DOHH2 (cell line): ENCODE results near the gene INTS7.
"Not testable (repeated sequence)": the region's sequence is repeated elsewhere in the genome, so short reads cannot be mapped to it uniquely, and the experiment has no call there.

ENCODE experiments used
- H3F3A ChIP-seq: fragments of 200-600 bp; sonication (generic), shearing (Covaris generic); 2 replicates; pipeline ENCODE4 v1.6.0; 2016; ENCODE audit warnings: antibody characterized with exemption, mild to moderate bottlenecking; ENCODE audit not compliant: control insufficient read depth, insufficient read depth
- H3K27ac ChIP-seq: fragments of 200-600 bp; sonication (generic); 2 replicates; pipeline ENCODE4 v1.5.1; 2014; ENCODE audit warnings: low read depth, mild to moderate bottlenecking, low read length, moderate library complexity
- H3K27me3 ChIP-seq: fragments of 200-600 bp; sonication (generic); 2 replicates; pipeline ENCODE4 v1.6.1; 2014; ENCODE audit warnings: mild to moderate bottlenecking, low read length, mixed read lengths; ENCODE audit not compliant: control insufficient read depth
- H3K36me3 ChIP-seq: fragments of 200-600 bp; sonication (generic); 2 replicates; pipeline ENCODE4 v1.6.1; 2014; ENCODE audit warnings: mild to moderate bottlenecking, low read length, moderate library complexity, mixed read lengths; ENCODE audit not compliant: control insufficient read depth
- H3K4me1 ChIP-seq: fragments of 200-600 bp; sonication (generic); 2 replicates; pipeline ENCODE4 v1.6.1; 2014; ENCODE audit warnings: mild to moderate bottlenecking, low read length, mixed read lengths; ENCODE audit not compliant: control insufficient read depth
- H3K4me2 ChIP-seq: fragments of 200-600 bp; sonication (generic); 2 replicates; pipeline ENCODE4 v1.6.0; 2014; ENCODE audit warnings: mild to moderate bottlenecking, low read length, moderate library complexity
- H3K4me3 ChIP-seq: fragments of 200-600 bp; sonication (generic); 2 replicates; pipeline ENCODE4 v1.5.1; 2014; ENCODE audit warnings: mild to moderate bottlenecking, low read length, mixed read lengths
- H3K79me2 ChIP-seq: fragments of 200-600 bp; sonication (generic); 2 replicates; pipeline ENCODE4 v1.6.1; 2014; ENCODE audit warnings: mild to moderate bottlenecking, low read length, mixed read lengths; ENCODE audit not compliant: control insufficient read depth
- H3K9me2 ChIP-seq: fragments of 200-600 bp; sonication (generic); replicated peaks from 2 replicates; pipeline ENCODE4 v1.6.1; 2014; ENCODE audit warnings: mild to moderate bottlenecking, low read length, mixed read lengths; ENCODE audit not compliant: control insufficient read depth
- H3K9me3 ChIP-seq: fragments of 200-600 bp; sonication (generic); 2 replicates; pipeline ENCODE4 v1.6.1; 2014; ENCODE audit warnings: antibody characterized with exemption, low read length, mixed read lengths; ENCODE audit not compliant: control insufficient read depth, insufficient read depth
- H4K20me1 ChIP-seq: fragments of 200-600 bp; sonication (generic); 2 replicates; pipeline ENCODE4 v1.6.0; 2014; ENCODE audit warnings: low read depth, mild to moderate bottlenecking, antibody characterized with exemption, low read length, moderate library complexity; ENCODE audit not compliant: control insufficient read depth, insufficient read depth
- CTCF ChIP-seq: fragments of 200-600 bp; sonication (generic); IDR thresholded peaks from one replicate; pipeline ENCODE4 v1.5.1; 2014; ENCODE audit warnings: antibody characterized with exemption, mild to moderate bottlenecking, low read depth, low read length; ENCODE audit not compliant: poor library complexity, severe bottlenecking
- EZH2phosphoT487 ChIP-seq: fragments of 200-600 bp; sonication (generic); IDR thresholded peaks from 2 replicates; pipeline ENCODE4 v1.6.1; 2017; ENCODE audit warnings: borderline replicate concordance, mild to moderate bottlenecking, antibody characterized with exemption, low read length, moderate library complexity, mixed read lengths

INTS7 gene

GRCh38 chr1:211920602-211921226 lies 114.6 kb downstream of the INTS7 start:
- Histone ChIP-seq H3K4me3 (no peak overlapping the region), H4K20me1 (no peaks in the 10 kb centered on the region), H3K36me3 (no peaks in the 10 kb centered on the region), H3F3A (no peaks in the 10 kb centered on the region), H3K4me2 (no peak overlapping the region), H3K4me1 (no peaks in the 10 kb centered on the region), H3K9me2 (no peaks in the 10 kb centered on the region), H3K79me2 (no peaks in the 10 kb centered on the region), H3K27ac (no peak overlapping the region), H3K9me3 (no peaks in the 10 kb centered on the region), H3K27me3 (peaks cover 14% of the 10 kb centered on the region; the same call in 1 of the 2 replicates)
- no peak for TF ChIP-seq CTCF
- TF ChIP-seq EZH2phosphoT487, result no peak

- Histone ChIP-seq H3K4me1 (no peaks in the 10 kb centered on the region), H4K20me1 (no peaks in the 10 kb centered on the region), H3K9me3 (no peaks in the 10 kb centered on the region), H3K79me2 (no peaks in the 10 kb centered on the region), H3K36me3 (no peaks in the 10 kb centered on the region), H3F3A (no peaks in the 10 kb centered on the region), H3K4me3 (no peak overlapping the region), H3K9me2 (no peaks in the 10 kb centered on the region), H3K4me2 (no peak overlapping the region), H3K27ac (no peak overlapping the region), H3K27me3 (peaks cover 14% of the 10 kb centered on the region)
- TF ChIP-seq CTCF, result no peak
- no peak for TF ChIP-seq EZH2phosphoT487
These were observed 115.2 kb downstream of the INTS7 start for GRCh38 chr1:211920141-211920572.

GRCh38 chr1:211918843-211919414 lies 116.4 kb downstream of the INTS7 start:
- Histone ChIP-seq H3K27ac (no peak overlapping the region), H3K36me3 (no peaks in the 10 kb centered on the region), H3K9me3 (no peaks in the 10 kb centered on the region), H3K79me2 (no peaks in the 10 kb centered on the region), H3K27me3 (peaks cover 7% of the 10 kb centered on the region), H3F3A (no peaks in the 10 kb centered on the region), H3K9me2 (no peaks in the 10 kb centered on the region), H4K20me1 (no peaks in the 10 kb centered on the region), H3K4me1 (no peaks in the 10 kb centered on the region), H3K4me3 (no peak overlapping the region), H3K4me2 (no peak overlapping the region)
- TF ChIP-seq EZH2phosphoT487 (no peak), CTCF (no peak)

GRCh38 chr1:211916458-211916857 lies 118.9 kb downstream of the INTS7 start:
- not testable (repeated sequence) for H3K27me3 ChIP-seq, H3K4me1 ChIP-seq, H3K4me3 ChIP-seq, H3K9me3 ChIP-seq, H3K9me2 ChIP-seq, H4K20me1 ChIP-seq, H3K79me2 ChIP-seq, H3K27ac ChIP-seq, H3K4me2 ChIP-seq, H3F3A ChIP-seq, H3K36me3 ChIP-seq
